Ovary (tissue), 3 donors: Measurements from ENCODE around the gene ERCC6.

Experiments used
- CTCF ChIP-seq, 3 donors: fragments of 450-650 bp in 2 of 3; fragments of 200-600 bp in 1 of 3; IDR thresholded peaks; one replicate each; pipeline versions ENCODE4 v1.5.1 to v1.8.0; 2016 to 2022; ENCODE audit warnings: antibody characterized with exemption in 3 of 3, mild to moderate bottlenecking in 1 of 3
- POLR2A ChIP-seq: fragments of 450-650 bp; IDR thresholded peaks from one replicate; pipeline ENCODE4 v1.6.1; 2017; ENCODE audit warnings: antibody characterized with exemption, mild to moderate bottlenecking, moderate library complexity
- donor health status: DM: no; HTN: no; CAD: no.

GRCh38 chr10:49542353-49542752, 3.4 kb upstream of the ERCC6 start:
- TF ChIP-seq CTCF (IDR thresholded peaks at IDR 0.05) (no peak), POLR2A (no peak)
